Urinary bladder (tissue), 4 donors: Measurements from ENCODE around the gene NRDC. TPM values are rescaled to one million over a fixed set of nuclear protein-coding genes. Genes with fewer than 3 reads are reported as not detected.

Source experiments
- DNase-seq: peaks from one replicate; pipeline ENCODE4 v3.0.0-alpha.2; 2015; ENCODE audit errors: extremely low spot score
- H3K27ac ChIP-seq: one replicate; pipeline ENCODE4 v1.5.1; 2013; ENCODE audit warnings: low read depth, mild to moderate bottlenecking, moderate library complexity
- H3K36me3 ChIP-seq: one replicate; pipeline ENCODE4 v1.6.1; 2013; ENCODE audit warnings: mild to moderate bottlenecking, moderate library complexity; ENCODE audit not compliant: insufficient read depth
- H3K4me1 ChIP-seq: one replicate; pipeline ENCODE4 v1.6.1; 2013; ENCODE audit warnings: mild to moderate bottlenecking, moderate library complexity; ENCODE audit not compliant: insufficient read depth
- H3K4me3 ChIP-seq: one replicate; pipeline ENCODE4 v1.5.1; 2013; ENCODE audit warnings: low read depth, low read length
- WGBS: extraction: QIAGEN DNeasy Blood & Tissue Kit; methylation state at CpG from one replicate; pipeline ENCODE4 v1.1.7; 2013; 5-methylcytosine and 5-hydroxymethylcytosine counted together
- polyA plus RNA-seq: library from polyadenylated mRNA; stranded (reverse); fragments of 200-250 nt; gene quantifications from one replicate; pipeline ENCODE4 v1.2.3, GENCODE V29; 2013
- total RNA-seq: library from RNA; depleted of rRNA; stranded (reverse); fragments of >200 nt; gene quantifications from one replicate; pipeline ENCODE4 v1.2.3, GENCODE V29; 2014
- donor health status: healthy with polysubstance abuse.
- donor health status: healthy.

NRDC gene
- total and polyA plus RNA-seq, 2 donors = 62.3 to 108 TPM

DNA sequence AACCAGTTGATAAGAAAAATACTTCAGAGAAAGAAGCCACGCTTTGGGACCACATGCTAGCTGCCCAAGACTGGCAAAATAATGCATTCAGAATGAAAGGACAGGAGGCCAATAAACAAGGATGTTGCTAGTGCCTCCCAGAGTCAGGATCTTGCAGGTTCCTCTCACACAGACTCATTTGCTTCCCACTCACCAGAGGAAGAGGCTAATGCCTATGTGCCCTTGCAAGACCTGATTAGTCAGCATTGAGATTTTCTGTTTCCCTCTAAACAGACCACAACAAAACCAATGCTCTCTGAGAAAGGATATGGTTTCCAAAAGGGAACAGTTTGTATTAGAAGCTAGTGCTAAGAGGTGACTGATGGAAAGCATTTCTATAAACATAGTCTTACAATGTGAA is 85.7 kb downstream of the NRDC start:
- WGBS = 96% methylated on average over 1 of the region's 1 CpG
- H3K27ac ChIP-seq = no peak overlapping the region
- H3K36me3 ChIP-seq = peaks cover 11% of the 10 kb centered on the region
- no peaks in the 10 kb centered on the region for H3K4me1 ChIP-seq
- no peak overlapping the region for H3K4me3 ChIP-seq
- no peak for DNase-seq

- 92% methylated on average over 1 of the region's 1 CpG for WGBS
- H3K4me1 ChIP-seq = no peaks in the 10 kb centered on the region
- no peak overlapping the region for H3K27ac ChIP-seq
- no peak for DNase-seq
- peaks cover 11% of the 10 kb centered on the region for H3K36me3 ChIP-seq
- H3K4me3 ChIP-seq = no peak overlapping the region
Observed at GRCh38 chr1:51791888-51792287, 86.6 kb downstream of the NRDC start.

- DNase-seq = no peak
- Histone ChIP-seq H3K36me3 (peaks cover 11% of the 10 kb centered on the region), H3K4me3 (no peak overlapping the region), H3K4me1 (no peaks in the 10 kb centered on the region), H3K27ac (no peak overlapping the region)
- 95% methylated on average over 6 of the region's 6 CpGs for WGBS
Observed at GRCh38 chr1:51790385-51790784, 88.1 kb downstream of the NRDC start.

DNA sequence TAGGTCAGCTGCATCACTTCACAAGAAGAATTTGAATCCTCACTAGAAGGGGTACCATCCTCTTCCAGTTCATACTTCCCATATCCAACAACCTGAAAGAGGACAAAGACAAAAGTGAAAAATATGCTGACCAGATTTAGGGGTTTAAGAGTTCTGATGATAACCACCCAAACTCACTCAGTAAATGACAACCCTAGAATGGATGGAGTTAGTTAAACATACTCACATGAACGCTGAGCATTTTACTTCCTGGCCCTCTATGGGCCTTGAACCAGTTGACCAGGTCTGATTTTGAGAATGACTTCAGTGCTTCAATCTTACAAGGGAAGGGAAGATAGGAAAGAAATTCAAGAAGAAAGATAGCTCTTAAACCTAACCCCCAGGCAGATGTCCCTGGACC is 89.2 kb downstream of the NRDC start:
- DNase-seq = no peak
- WGBS = 93% methylated on average over 1 of the region's 1 CpG
- H3K36me3 ChIP-seq = peaks cover 11% of the 10 kb centered on the region
- H3K27ac ChIP-seq = no peak overlapping the region
- H3K4me3 ChIP-seq = no peak overlapping the region
- no peaks in the 10 kb centered on the region for H3K4me1 ChIP-seq

DNA sequence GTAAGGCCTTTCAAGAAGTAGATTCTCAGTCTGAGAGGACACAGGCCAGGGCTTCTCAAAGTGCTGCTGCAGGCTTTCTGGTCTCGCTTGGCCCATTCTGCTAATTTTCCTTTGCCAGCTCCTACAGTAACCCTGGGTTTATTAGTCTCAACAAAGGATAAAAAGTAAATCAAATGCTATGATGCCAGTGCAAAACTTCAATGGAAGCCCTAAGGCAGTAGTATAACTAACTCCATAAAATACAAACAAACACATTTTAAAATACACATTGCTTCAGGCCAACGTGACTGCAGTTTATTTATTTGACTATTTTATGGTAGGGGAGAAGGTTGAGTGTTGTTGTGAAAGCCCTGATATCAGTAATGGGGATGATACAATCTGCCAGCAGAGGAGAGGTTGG is 89.6 kb downstream of the NRDC start:
- Histone ChIP-seq H3K4me3 (no peak overlapping the region), H3K36me3 (peaks cover 11% of the 10 kb centered on the region), H3K4me1 (no peaks in the 10 kb centered on the region), H3K27ac (no peak overlapping the region)
- 49% methylated on average over 2 of the region's 2 CpGs for WGBS
- DNase-seq = no peak

- WGBS = 65% methylated on average over 4 of the region's 4 CpGs
- Histone ChIP-seq H3K36me3 (peaks cover 7% of the 10 kb centered on the region), H3K4me1 (no peaks in the 10 kb centered on the region), H3K27ac (no peak overlapping the region), H3K4me3 (no peak overlapping the region)
- no peak for DNase-seq
Observed at GRCh38 chr1:51784997-51785421, 93.5 kb downstream of the NRDC start.

DNA sequence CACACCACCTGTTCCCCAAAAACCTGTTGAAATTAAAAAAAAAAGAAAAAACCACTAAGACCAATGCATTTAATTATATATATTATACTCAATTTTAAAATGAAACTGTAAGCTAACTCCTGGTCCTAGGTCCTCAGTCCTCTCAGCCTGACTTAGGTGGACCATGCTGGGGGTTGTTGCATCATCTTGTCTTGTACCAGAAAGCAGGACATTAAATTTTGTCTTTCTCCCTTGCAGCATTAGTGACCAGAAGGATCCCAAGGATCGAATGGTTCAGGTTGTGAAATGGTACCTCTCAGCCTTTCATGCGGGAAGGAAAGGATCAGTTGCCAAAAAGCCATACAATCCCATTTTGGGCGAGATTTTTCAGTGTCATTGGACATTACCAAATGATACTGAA is 97.6 kb downstream of the NRDC start:
- no peak for DNase-seq
- WGBS = 98% methylated on average over 3 of the region's 3 CpGs
- Histone ChIP-seq H3K4me3 (no peak overlapping the region), H3K4me1 (no peaks in the 10 kb centered on the region), H3K27ac (no peak overlapping the region), H3K36me3 (peaks cover 4% of the 10 kb centered on the region)

- Histone ChIP-seq H3K4me3 (no peak overlapping the region), H3K27ac (no peak overlapping the region), H3K4me1 (no peaks in the 10 kb centered on the region), H3K36me3 (peaks cover 6% of the 10 kb centered on the region)
- no peak for DNase-seq
Observed at GRCh38 chr1:51776408-51776807, 102.1 kb downstream of the NRDC start.

DNA sequence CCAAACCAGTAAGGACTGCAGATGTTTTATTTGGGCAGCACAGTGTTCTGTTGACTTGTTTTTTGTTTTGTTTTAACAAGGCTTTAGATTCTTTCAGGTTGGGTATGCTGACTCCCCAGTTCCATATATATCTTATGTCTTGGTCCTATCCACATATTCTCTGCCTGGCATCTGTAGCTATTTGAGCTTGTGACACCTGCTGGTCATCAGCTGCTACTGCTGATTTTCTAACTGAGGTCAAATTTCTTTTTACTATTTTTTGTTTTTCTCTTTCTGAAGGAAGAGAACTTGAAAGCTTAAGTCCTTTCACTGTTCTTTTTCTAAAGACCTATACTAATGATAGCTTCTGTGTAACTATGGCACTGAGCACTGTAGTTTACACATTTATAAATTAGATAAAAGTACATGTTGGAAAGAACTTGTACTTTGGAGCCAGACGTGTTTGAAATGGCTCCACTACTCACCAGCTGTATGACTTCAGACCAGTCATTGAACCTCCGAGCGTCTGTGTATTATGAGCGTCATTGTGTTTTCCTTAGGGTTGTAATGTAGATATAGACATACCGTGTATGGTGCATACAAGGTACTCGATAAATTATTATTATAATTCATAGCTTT is 109.4 kb downstream of the NRDC start:
- H3K36me3 ChIP-seq = peaks cover 4% of the 10 kb centered on the region
- WGBS = 55% methylated on average over 6 of the region's 6 CpGs
- H3K4me3 ChIP-seq = no peak overlapping the region
- no peak for DNase-seq
- no peak overlapping the region for H3K27ac ChIP-seq
- H3K4me1 ChIP-seq = no peaks in the 10 kb centered on the region

- no peak overlapping the region for H3K4me3 ChIP-seq
- H3K27ac ChIP-seq = no peak overlapping the region
- DNase-seq = no peak
- no peaks in the 10 kb centered on the region for H3K4me1 ChIP-seq
- peaks cover 2% of the 10 kb centered on the region for H3K36me3 ChIP-seq
- 95% methylated on average over 1 of the region's 1 CpG for WGBS
Observed at GRCh38 chr1:51761351-51761750, 117.2 kb downstream of the NRDC start.

- 89% methylated on average over 3 of the region's 3 CpGs for WGBS
Observed at GRCh38 chr1:51760872-51761271, 117.7 kb downstream of the NRDC start.

DNA sequence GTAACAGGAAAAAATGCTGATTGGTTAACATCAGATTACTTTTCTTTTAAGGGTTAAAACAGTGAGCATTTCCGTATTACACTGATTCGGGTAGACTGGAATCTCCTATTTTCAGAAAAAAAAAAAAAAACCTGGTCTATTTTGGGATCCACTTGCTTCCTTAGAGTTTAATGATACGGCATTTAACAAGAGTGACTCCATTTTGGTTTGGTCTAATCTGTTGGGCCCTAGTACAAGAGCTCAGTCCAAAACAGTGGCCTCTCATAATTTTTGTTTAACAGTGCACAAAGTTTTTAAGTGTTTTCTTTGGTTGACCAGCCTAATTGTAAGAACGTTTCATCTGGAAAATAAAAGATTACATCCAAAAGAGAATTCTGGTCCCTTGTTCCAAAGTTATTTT is 120.2 kb downstream of the NRDC start:
- WGBS = 75% methylated on average over 4 of the region's 4 CpGs
- Histone ChIP-seq H3K36me3 (peaks cover 2% of the 10 kb centered on the region), H3K4me1 (no peaks in the 10 kb centered on the region), H3K27ac (no peak overlapping the region), H3K4me3 (no peak overlapping the region)
- DNase-seq = no peak

More at GRCh38 chr1:51760872-51761271, 117.7 kb downstream of the NRDC start:
- Histone ChIP-seq H3K27ac (no peak overlapping the region), H3K4me1 (no peaks in the 10 kb centered on the region), H3K4me3 (no peak overlapping the region), H3K36me3 (peaks cover 2% of the 10 kb centered on the region)
- no peak for DNase-seq

GRCh38 chr1:51756290-51756689 is 122.2 kb downstream of the NRDC start:
- no peak for DNase-seq
- Histone ChIP-seq H3K4me1 (no peaks in the 10 kb centered on the region), H3K4me3 (no peak overlapping the region), H3K36me3 (peaks cover 3% of the 10 kb centered on the region), H3K27ac (no peak overlapping the region)
- 76% methylated on average over 2 of the region's 2 CpGs for WGBS

DNA sequence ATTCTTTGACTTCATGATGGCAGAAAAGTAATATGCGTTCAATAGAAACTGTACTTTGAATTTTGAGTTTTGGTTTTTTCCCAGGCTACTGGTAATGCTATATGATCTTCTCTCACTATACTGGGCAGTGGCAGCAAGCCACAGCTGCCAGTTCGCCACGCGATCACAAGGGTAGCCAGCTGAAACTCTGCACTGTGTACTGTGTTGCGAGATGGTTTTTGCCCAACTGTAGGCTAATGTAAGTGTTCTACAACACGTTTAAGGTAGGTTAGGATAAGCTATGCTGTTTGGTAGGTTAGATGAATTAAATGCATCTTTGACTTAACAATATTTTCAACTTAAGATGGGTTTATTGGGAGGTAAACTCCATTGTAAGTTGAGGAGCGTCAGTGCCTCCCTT is 123.1 kb downstream of the NRDC start:
- 97% methylated on average over 7 of the region's 7 CpGs for WGBS
- no peaks in the 10 kb centered on the region for H3K4me1 ChIP-seq
- peaks cover 3% of the 10 kb centered on the region for H3K36me3 ChIP-seq
- H3K27ac ChIP-seq = no peak overlapping the region
- no peak overlapping the region for H3K4me3 ChIP-seq
- no peak for DNase-seq

GRCh38 chr1:51754666-51755065 is 123.9 kb downstream of the NRDC start:
- H3K4me1 ChIP-seq = no peaks in the 10 kb centered on the region
- WGBS = 96% methylated on average over 3 of the region's 3 CpGs
- no peak overlapping the region for H3K27ac ChIP-seq
- DNase-seq = no peak
- H3K36me3 ChIP-seq = peaks cover 3% of the 10 kb centered on the region
- no peak overlapping the region for H3K4me3 ChIP-seq
